PC-3 (cell line): Measurements from ENCODE around the gene ZNF839. TPM values are rescaled to one million over a fixed set of nuclear protein-coding genes. Genes with fewer than 3 reads are reported as not detected.

ENCODE experiments used
- ATAC-seq: fragments of 200-7000 bp; cut with Tn5 transposase; 2 replicates; pipeline ENCODE4 v1.9.1; 2020; ENCODE audit warnings: mild to moderate bottlenecking, moderate library complexity
- BruUV-seq: library from RNA; stranded (reverse); fragments of 400-500 nt; replicated peaks from 2 replicates; lab custom pipeline; 2021; lab: Mats Ljungman, UMichigan
- CTCF ChIA-PET: fragments of 300-600 bp; sonication (Branson Sonifier 250); formaldehyde crosslinking; loops from one replicate; lab custom pipeline; 2022; ENCODE audit warnings: antibody characterized with exemption; lab: Charles Lee
- POLR2A ChIA-PET: fragments of 300-600 bp; sonication (Branson Sonifier 250); formaldehyde crosslinking; loops from one replicate; lab custom pipeline; 2022; ENCODE audit warnings: antibody characterized with exemption; ENCODE audit not compliant: unreplicated experiment; lab: Charles Lee
- DNase-seq: peaks from one replicate; pipeline ENCODE4 v3.0.0-alpha.2; 2015
- H2AFZ ChIP-seq: fragments of 300-600 bp; sonication (generic); 2 replicates; pipeline ENCODE4 v1.6.0; 2016; ENCODE audit warnings: antibody characterized with exemption, low read length
- H3F3A ChIP-seq: fragments of 300-600 bp; sonication (generic); one replicate; pipeline ENCODE4 v1.6.0; 2017; ENCODE audit warnings: antibody characterized with exemption, low read length, control low read depth, mild to moderate bottlenecking; ENCODE audit not compliant: unreplicated experiment
- H3K27ac ChIP-seq: fragments of 300-600 bp; sonication (generic); 2 replicates; pipeline ENCODE4 v1.5.1; 2016; ENCODE audit warnings: mild to moderate bottlenecking, low read length
- H3K27me3 ChIP-seq: fragments of 300-600 bp; sonication (generic); 2 replicates; pipeline ENCODE4 v1.6.1; 2016; ENCODE audit warnings: low read length, mixed read lengths
- H3K36me3 ChIP-seq: fragments of 300-600 bp; sonication (generic); 2 replicates; pipeline ENCODE4 v1.6.1; 2016; ENCODE audit warnings: low read depth, mixed run types, low read length, mixed read lengths
- H3K4me1 ChIP-seq: fragments of 300-600 bp; sonication (generic); 2 replicates; pipeline ENCODE4 v1.5.1; 2016; ENCODE audit warnings: low read length; ENCODE audit not compliant: insufficient read depth
- H3K4me2 ChIP-seq: fragments of 300-600 bp; sonication (generic); 2 replicates; pipeline ENCODE4 v1.6.0; 2016; ENCODE audit warnings: low read length
- H3K4me3 ChIP-seq: fragments of 300-600 bp; sonication (generic); 2 replicates; pipeline ENCODE4 v1.5.1; 2016; ENCODE audit warnings: mild to moderate bottlenecking, low read length, mixed read lengths
- H3K79me2 ChIP-seq: fragments of 300-600 bp; sonication (generic); 2 replicates; pipeline ENCODE4 v1.6.1; 2017; ENCODE audit warnings: low read length, mixed read lengths
- H3K9ac ChIP-seq: fragments of 300-600 bp; sonication (generic); 2 replicates; pipeline ENCODE4 v1.6.0; 2016; ENCODE audit warnings: mild to moderate bottlenecking, low read length
- H3K9me2 ChIP-seq: fragments of 300-600 bp; sonication (generic); replicated peaks from 2 replicates; pipeline ENCODE4 v1.6.1; 2016; ENCODE audit warnings: mixed run types, low read length, mixed read lengths
- H3K9me3 ChIP-seq: fragments of 300-600 bp; sonication (generic); 2 replicates; pipeline ENCODE4 v1.6.1; 2016; ENCODE audit warnings: low read length, mixed read lengths
- H4K20me1 ChIP-seq: fragments of 300-600 bp; sonication (generic); 2 replicates; pipeline ENCODE4 v1.6.1; 2016; ENCODE audit warnings: low read length, mixed read lengths
- EZH2 ChIP-seq: fragments of 300-600 bp; sonication (generic); IDR thresholded peaks from one replicate; pipeline ENCODE4 v1.6.1; 2017; ENCODE audit warnings: antibody characterized with exemption, mild to moderate bottlenecking, low read length; ENCODE audit not compliant: unreplicated experiment
- EZH2phosphoT487 ChIP-seq: fragments of 300-600 bp; sonication (generic); IDR thresholded peaks from 2 replicates; pipeline ENCODE4 v1.6.1; 2018; ENCODE audit warnings: mild to moderate bottlenecking, antibody characterized with exemption, low read length, borderline replicate concordance
- intact Hi-C: fragments of 100-400 bp; cut with micrococcal nuclease; formaldehyde crosslinking; loops from 2 replicates; pipeline ENCODE4 v1.9.0; 2023
- total RNA-seq: library from RNA; depleted of rRNA; stranded (reverse); fragments of >200 nt; gene quantifications from 2 replicates; pipeline ENCODE4 v1.2.3, GENCODE V29; 2014
- TF ChIP-seq, protein P1 (sequence below): fragments of 300-600 bp; sonication (generic); conservative IDR thresholded peaks from 2 replicates; pipeline ENCODE4 v1.5.1; 2017; ENCODE audit warnings: antibody characterized with exemption, low read depth, mild to moderate bottlenecking, low read length

Gene ZNF839
- total RNA-seq, 1 experiment from 2014 or later = 13.2 TPM

DNA sequence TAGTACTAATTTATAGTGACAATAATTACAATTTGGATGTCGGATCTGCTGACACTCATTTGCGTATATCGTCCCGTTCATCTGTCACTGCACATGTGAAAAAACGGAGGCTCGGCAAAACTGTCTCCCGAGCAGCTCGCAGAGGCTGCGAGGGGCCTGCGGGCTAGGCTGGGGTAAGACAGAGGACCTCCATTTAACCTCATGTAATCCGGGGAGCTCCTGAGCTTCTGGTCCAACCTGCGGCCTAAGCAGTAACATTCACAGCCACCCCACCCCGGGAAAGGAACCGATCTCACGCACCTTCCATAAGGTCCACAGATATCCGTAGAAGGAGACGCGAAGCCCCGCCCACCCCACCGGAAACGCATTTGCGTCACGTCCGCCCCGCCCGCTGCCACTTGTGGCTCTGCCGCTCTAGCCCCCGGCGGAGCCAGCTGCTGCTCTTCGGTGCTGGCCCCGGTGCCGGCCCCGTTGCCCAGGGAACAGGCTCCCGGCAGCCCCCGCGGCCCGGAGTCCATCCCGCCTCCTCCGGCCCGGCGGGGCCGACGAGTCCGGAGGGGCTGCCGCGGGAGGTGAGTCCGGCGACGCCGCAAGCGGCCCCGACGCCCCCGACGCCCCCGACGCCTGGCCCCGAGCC is 43.1 kb downstream of the ZNF839 start, which contains the start of the genes CINP and TECPR2:
CINP (minus strand) TSS at position 346 of the 637 bp plus-strand sequence; CDS start at position 307, 39 bp downstream.
TECPR2 (plus strand) TSS at position 397 of the 637 bp plus-strand sequence. CDS start 13,781 bp downstream, outside the sequence.
- peak within 1 kb of the TSS; percentile 91 for H2AFZ ChIP-seq
- no peak for TF ChIP-seq EZH2phosphoT487
- TF ChIP-seq, protein P1, sequence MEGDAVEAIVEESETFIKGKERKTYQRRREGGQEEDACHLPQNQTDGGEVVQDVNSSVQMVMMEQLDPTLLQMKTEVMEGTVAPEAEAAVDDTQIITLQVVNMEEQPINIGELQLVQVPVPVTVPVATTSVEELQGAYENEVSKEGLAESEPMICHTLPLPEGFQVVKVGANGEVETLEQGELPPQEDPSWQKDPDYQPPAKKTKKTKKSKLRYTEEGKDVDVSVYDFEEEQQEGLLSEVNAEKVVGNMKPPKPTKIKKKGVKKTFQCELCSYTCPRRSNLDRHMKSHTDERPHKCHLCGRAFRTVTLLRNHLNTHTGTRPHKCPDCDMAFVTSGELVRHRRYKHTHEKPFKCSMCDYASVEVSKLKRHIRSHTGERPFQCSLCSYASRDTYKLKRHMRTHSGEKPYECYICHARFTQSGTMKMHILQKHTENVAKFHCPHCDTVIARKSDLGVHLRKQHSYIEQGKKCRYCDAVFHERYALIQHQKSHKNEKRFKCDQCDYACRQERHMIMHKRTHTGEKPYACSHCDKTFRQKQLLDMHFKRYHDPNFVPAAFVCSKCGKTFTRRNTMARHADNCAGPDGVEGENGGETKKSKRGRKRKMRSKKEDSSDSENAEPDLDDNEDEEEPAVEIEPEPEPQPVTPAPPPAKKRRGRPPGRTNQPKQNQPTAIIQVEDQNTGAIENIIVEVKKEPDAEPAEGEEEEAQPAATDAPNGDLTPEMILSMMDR = no peak
- no peak for TF ChIP-seq EZH2
- no peaks in the 10 kb centered on the region for H3F3A ChIP-seq
- 0 out of 2 replicates have a peak, but pooled peaks cover 4% of the 10 kb centered on the region for H3K36me3 ChIP-seq
- DNase-seq (peak; percentile 96), ATAC-seq (peak; percentile 95)
- BruUV-seq = no TSS peak
- CTCF ChIA-PET = interaction anchor here (0.6 kb wide), 1 partner anchor 316 kb away, joined by 3 read pairs; no protein-coding TSS in a partner anchor
- POLR2A ChIA-PET = no interaction called here
- peak within 1 kb of the TSS; percentile 95 for H3K4me2 ChIP-seq
- H3K27me3 ChIP-seq = no peaks in the 10 kb centered on the region
- peak within 1 kb of the TSS; percentile 92 for H3K9ac ChIP-seq
- intact Hi-C loops = no loop called here
- peaks cover 42% of the 10 kb centered on the region for H3K79me2 ChIP-seq
- H3K27ac ChIP-seq = peak within 1 kb of the TSS; percentile 62
- no peaks in the 10 kb centered on the region for H4K20me1 ChIP-seq
- no peaks in the 10 kb centered on the region for H3K9me2 ChIP-seq
- H3K4me1 ChIP-seq = peaks cover 17% of the 10 kb centered on the region
- peak within 1 kb of the TSS; percentile 81 for H3K4me3 ChIP-seq
- H3K9me3 ChIP-seq = no peaks in the 10 kb centered on the region

DNA sequence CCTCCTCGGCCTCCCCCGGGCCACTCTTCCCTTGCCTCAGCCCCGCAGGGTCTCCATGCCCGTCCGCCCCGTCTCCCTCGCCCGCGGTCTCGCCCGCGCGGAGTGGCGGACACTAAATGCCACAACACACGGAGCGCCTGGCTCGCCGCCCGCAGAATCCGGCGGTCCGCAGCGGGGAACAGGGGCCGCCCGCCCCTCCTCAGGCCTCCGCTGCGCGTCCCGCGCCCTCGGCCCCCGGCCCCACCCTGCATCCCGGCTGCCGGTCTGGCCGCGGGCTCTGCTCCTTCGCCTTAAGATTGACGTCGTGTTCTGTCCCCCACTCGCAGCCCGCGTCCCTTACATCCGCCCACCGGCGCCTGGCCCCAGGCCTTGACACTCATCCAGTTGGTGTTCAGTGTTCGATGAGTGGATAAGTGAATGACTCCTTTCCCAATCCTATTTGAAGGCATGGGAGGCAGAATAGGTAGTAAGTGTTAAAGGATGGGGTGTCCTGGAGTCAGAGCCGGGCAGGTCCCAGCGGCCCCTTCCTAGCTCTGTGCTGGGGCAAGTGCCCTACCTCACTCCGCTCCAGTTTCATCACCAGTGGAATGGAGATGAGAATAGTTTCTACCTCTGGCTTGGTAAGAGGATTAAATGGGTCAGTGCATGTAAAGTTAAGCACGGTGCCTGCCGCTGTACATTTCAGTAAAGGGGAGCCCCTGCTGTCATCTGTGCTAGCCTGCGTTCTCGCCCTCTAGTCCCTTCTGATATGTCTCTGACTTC is 43.8 kb downstream of the ZNF839 start:
- peak; percentile 49 for ATAC-seq
- Histone ChIP-seq H3K4me3 (peak overlapping the region; percentile 81), H3K4me2 (peak overlapping the region; percentile 95), H2AFZ (peak overlapping the region; percentile 91), H3K27me3 (no peaks in the 10 kb centered on the region), H3K4me1 (peaks cover 17% of the 10 kb centered on the region), H4K20me1 (no peaks in the 10 kb centered on the region), H3K9me2 (no peaks in the 10 kb centered on the region), H3K36me3 (no peaks in the 10 kb centered on the region), H3K9me3 (no peaks in the 10 kb centered on the region), H3K27ac (peak overlapping the region; percentile 62), H3F3A (no peaks in the 10 kb centered on the region), H3K79me2 (peaks cover 43% of the 10 kb centered on the region), H3K9ac (peak overlapping the region; percentile 92)
- ChIA-PET CTCF (interaction anchor here (0.6 kb wide), 1 partner anchor 317 kb away, joined by 3 read pairs; no protein-coding TSS in a partner anchor), POLR2A (interaction anchor here (0.8 kb wide), 1 partner anchor 165 kb away, joined by 5 read pairs; no protein-coding TSS in a partner anchor)
- TF ChIP-seq EZH2 = no peak
- TF ChIP-seq, protein P1 = no peak
- no peak for TF ChIP-seq EZH2phosphoT487
- DNase-seq = peak; percentile 65
- intact Hi-C loops = no loop called here
- BruUV-seq = no TSS peak
